ENCODE measurements around the gene MSN. TPM values are rescaled to one million over a fixed set of nuclear protein-coding genes. Genes with fewer than 3 reads are reported as not detected.
"Not testable (repeated sequence)": the region's sequence is repeated elsewhere in the genome, so short reads cannot be mapped to it uniquely, and the experiment has no call there.

Gene MSN
- total and polyA plus RNA-seq, 7 experiments from 2014 or later = 267 to 635 (median 445) TPM

DNA sequence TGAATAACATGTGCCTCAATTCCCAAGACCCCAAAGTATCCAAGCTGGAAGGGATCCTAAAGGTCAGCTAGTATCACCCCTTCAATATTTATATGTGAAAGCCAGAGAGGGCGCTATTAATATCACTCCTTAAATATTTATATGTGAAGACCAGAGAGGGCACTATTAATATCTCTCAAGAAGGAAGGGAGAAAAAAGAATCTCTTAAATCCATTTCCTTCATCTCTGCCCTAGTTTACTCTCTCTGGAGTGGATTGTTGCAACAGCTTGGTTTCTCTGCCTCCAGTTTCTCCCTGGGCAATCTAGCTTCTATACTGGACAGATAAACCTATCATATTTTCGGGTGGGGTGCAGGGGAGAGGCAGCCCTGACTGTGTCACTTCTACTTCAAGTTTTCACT, 31.6 kb upstream of the MSN start:
- POLR2A ChIA-PET = no interaction called here
- H3K27ac ChIP-seq (ENCODE audit: low read depth, low read length) = no peak overlapping the region
- no peak overlapping the region for H3K27ac Mint-ChIP-seq

DNA sequence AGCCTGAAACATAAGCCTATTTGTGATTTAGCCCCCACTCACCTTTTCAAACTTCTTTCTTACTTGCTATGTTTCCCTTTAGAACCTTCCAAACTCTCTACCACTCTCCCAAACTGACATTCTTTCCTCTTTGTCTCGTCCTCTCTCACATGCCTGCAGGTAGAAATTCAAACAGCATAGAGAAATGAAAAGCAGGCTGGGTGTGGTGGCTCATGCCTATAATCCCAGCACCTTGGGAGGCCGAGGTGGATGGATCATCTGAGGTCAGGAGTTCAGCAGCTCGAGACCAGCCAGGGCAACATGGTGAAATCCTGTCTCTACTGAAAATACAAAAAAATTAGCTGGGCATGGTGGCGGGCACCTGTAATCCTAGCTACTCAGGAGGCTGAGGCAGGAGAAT, 31.2 kb upstream of the MSN start:
- H3K27ac ChIP-seq (ENCODE audit: low read depth, low read length); CTCF ChIA-PET; H3K27me3 Mint-ChIP-seq; H3K36me3 ChIP-seq (ENCODE audit: control insufficient read depth in 2 of 3, insufficient read depth in 3 of 3, low read length in 3 of 3); H3K4me1 ChIP-seq (ENCODE audit: control insufficient read depth in 2 of 2, insufficient read depth in 2 of 2, low read length in 2 of 2); H3K4me3 Mint-ChIP-seq; H3K9me3 ChIP-seq (ENCODE audit: control insufficient read depth in 2 of 3, low read length in 3 of 3); DNase-seq; H3K36me3 Mint-ChIP-seq; H3K4me3 ChIP-seq (ENCODE audit: low read length); ATAC-seq; H3K27me3 ChIP-seq (ENCODE audit: control insufficient read depth in 2 of 2, insufficient read depth in 2 of 2, low read length in 2 of 2); intact Hi-C loops (cut with micrococcal nuclease); H3K9me3 Mint-ChIP-seq; H3K27ac Mint-ChIP-seq: not testable (repeated sequence)
- H3K4me1 Mint-ChIP-seq = peaks cover 0 to 18% (median 10%) of the 10 kb centered on the region in 7 donors
- POLR2A ChIA-PET = interaction anchor here (0.8 kb wide), 1 partner anchor 11 kb away, joined by 4 read pairs; no protein-coding TSS in a partner anchor

More for the DNA sequence above, 31.6 kb upstream of the MSN start:
- peaks cover 0 to 18% (median 10%) of the 10 kb centered on the region in 7 donors for H3K4me1 Mint-ChIP-seq
- ATAC-seq (no peak), DNase-seq (no peak)
- H3K9me3 ChIP-seq (ENCODE audit: control insufficient read depth in 2 of 3, low read length in 3 of 3) = no peaks in the 10 kb centered on the region
- H3K4me3 Mint-ChIP-seq = no peak overlapping the region
- H3K27me3 Mint-ChIP-seq = no peaks in the 10 kb centered on the region
- CTCF ChIA-PET = no interaction called here
- no peaks in the 10 kb centered on the region for H3K27me3 ChIP-seq (ENCODE audit: control insufficient read depth in 2 of 2, insufficient read depth in 2 of 2, low read length in 2 of 2)
- H3K36me3 Mint-ChIP-seq = no peaks in the 10 kb centered on the region
- H3K4me3 ChIP-seq (ENCODE audit: low read length) = no peak overlapping the region
- H3K4me1 ChIP-seq (ENCODE audit: control insufficient read depth in 2 of 2, insufficient read depth in 2 of 2, low read length in 2 of 2) = no peaks in the 10 kb centered on the region
- intact Hi-C loops (cut with micrococcal nuclease) = no loop called here
- no peaks in the 10 kb centered on the region for H3K36me3 ChIP-seq (ENCODE audit: control insufficient read depth in 2 of 3, insufficient read depth in 3 of 3, low read length in 3 of 3)
- H3K9me3 Mint-ChIP-seq = no peaks in the 10 kb centered on the region

DNA sequence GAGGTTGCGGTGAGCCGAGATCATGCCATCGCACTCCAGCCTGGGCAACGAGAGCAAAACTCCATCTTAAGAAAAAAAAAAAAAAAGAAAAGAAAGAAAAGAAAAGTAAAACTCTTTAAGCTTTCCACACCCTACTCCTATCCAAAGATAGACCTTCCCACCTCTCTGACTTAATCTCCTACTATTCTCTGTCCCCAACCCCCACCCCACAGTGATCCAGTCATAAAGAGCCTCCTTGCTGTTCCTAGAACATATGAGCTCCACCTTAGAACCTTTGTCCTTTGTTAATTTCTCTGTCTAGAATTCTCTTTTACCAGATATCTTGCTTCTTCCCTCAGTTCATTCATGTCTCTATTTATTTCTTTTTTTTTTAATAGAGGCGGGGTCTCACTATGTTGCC, 30.1 kb upstream of the MSN start:
- ATAC-seq (no peak), DNase-seq (no peak)
- intact Hi-C loops (cut with micrococcal nuclease) = no loop called here
- H3K27ac ChIP-seq (ENCODE audit: low read depth, low read length) = no peak overlapping the region
- Mint-ChIP-seq H3K4me1 (peaks cover 3 to 19% (median 10%) of the 10 kb centered on the region in 7 donors), H3K4me3 (no peak overlapping the region), H3K27ac (peak overlapping the region in 3 of 9 donors; percentile 19 to 64 (median 46)), H3K36me3 (no peaks in the 10 kb centered on the region), H3K27me3 (no peaks in the 10 kb centered on the region), H3K9me3 (no peaks in the 10 kb centered on the region)
- POLR2A ChIA-PET = interaction anchor here (0.7 kb wide), 1 partner anchor 232 kb away, joined by 6 read pairs; no protein-coding TSS in a partner anchor
- H3K4me1 ChIP-seq (ENCODE audit: control insufficient read depth in 2 of 2, insufficient read depth in 2 of 2, low read length in 2 of 2) = no peaks in the 10 kb centered on the region
- CTCF ChIA-PET = no interaction called here
- no peaks in the 10 kb centered on the region for H3K36me3 ChIP-seq (ENCODE audit: control insufficient read depth in 2 of 3, insufficient read depth in 3 of 3, low read length in 3 of 3)
- no peaks in the 10 kb centered on the region for H3K9me3 ChIP-seq (ENCODE audit: control insufficient read depth in 2 of 3, low read length in 3 of 3)
- H3K4me3 ChIP-seq (ENCODE audit: low read length) = no peak overlapping the region
- H3K27me3 ChIP-seq (ENCODE audit: control insufficient read depth in 2 of 2, insufficient read depth in 2 of 2, low read length in 2 of 2) = no peaks in the 10 kb centered on the region

DNA sequence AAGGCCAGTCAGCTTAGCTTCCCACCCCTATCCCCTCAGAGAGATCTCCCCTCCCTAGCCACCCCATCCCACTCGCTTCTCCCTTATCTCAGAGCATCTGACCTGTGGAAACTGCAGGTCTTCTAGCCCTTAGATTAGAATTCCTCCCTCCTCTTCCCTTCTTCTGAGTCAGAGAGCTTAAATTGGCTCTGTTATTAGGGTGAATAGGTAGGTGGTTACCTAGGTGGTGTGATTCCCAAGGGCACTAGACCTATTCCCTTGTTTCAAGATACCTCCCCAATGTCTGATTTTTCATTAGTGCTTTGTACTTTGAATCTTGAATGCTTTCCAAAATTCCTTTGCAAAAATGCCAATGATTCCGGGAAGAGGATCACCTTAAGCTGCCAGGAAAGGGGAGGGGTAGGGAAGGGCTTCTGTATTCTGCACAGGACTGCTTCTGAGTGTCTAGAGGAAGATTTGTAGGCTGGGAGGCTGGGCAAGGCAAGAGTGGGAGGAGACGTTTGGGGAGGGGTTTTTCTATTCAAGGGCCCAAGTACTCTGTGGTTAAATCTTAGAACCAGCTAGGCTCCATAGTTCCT, 24.5 kb upstream of the MSN start:
- Mint-ChIP-seq H3K27ac (peak overlapping the region in 5 of 9 donors; percentile 16 to 61 (median 44)), H3K4me1 (peaks cover 4 to 47% (median 22%) of the 10 kb centered on the region in 7 donors), H3K9me3 (peaks cover 0 to 2% (median 0%) of the 10 kb centered on the region in 11 donors), H3K36me3 (no peaks in the 10 kb centered on the region), H3K4me3 (peak overlapping the region in 1 of 10 donors; percentile 18), H3K27me3 (no peaks in the 10 kb centered on the region)
- DNase-seq (no peak), ATAC-seq (no peak)
- ChIA-PET POLR2A (interaction anchor here (0.7 to 0.9 kb wide), 3 partner anchors 42 to 464 kb away, joined by 3 read pairs; no protein-coding TSS in a partner anchor), CTCF (interaction anchor here (0.9 kb wide), 1 partner anchor 108 kb away, joined by 3 read pairs; no protein-coding TSS in a partner anchor)
- no peak overlapping the region for H3K4me3 ChIP-seq (ENCODE audit: low read length)
- no peaks in the 10 kb centered on the region for H3K36me3 ChIP-seq (ENCODE audit: control insufficient read depth in 2 of 3, insufficient read depth in 3 of 3, low read length in 3 of 3)
- H3K27ac ChIP-seq (ENCODE audit: low read depth, low read length) = no peak overlapping the region
- intact Hi-C loops (cut with micrococcal nuclease) = no loop called here
- H3K4me1 ChIP-seq (ENCODE audit: control insufficient read depth in 2 of 2, insufficient read depth in 2 of 2, low read length in 2 of 2) = no peaks in the 10 kb centered on the region
- no peaks in the 10 kb centered on the region for H3K9me3 ChIP-seq (ENCODE audit: control insufficient read depth in 2 of 3, low read length in 3 of 3)
- no peaks in the 10 kb centered on the region for H3K27me3 ChIP-seq (ENCODE audit: control insufficient read depth in 2 of 2, insufficient read depth in 2 of 2, low read length in 2 of 2)

DNA sequence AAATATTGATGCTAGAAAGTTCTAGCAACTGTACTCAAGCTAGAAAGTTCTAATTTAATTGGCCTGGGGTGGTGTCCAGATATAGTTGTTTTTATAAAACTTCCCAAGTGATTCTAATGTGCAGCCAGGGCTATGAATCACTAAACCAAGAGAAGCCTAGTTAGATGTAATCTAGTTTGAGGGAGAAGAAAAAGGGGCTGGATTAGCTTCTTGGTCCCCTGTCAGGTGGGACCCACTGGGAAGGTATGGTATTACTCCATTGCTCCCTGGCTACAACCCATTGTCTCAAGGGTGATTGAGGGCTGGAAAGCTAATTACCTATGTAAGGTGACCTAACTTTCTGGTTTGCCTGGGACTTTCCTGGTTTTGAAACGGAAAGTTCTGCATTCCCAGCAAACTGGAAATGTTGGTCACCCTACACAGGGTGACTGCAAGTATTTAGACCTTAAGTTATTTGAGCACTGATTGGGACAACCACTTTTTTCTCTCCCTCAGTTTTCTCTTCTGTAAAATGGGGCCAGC, 23.9 kb upstream of the MSN start:
- DNase-seq (no peak), ATAC-seq (no peak)
- CTCF ChIA-PET = interaction anchor here (0.9 kb wide), 1 partner anchor 108 kb away, joined by 3 read pairs; no protein-coding TSS in a partner anchor
- Histone ChIP-seq H3K4me3 (ENCODE audit: low read length) (no peak overlapping the region), H3K27ac (ENCODE audit: low read depth, low read length) (no peak overlapping the region), H3K4me1 (ENCODE audit: control insufficient read depth in 2 of 2, insufficient read depth in 2 of 2, low read length in 2 of 2) (no peaks in the 10 kb centered on the region), H3K27me3 (ENCODE audit: control insufficient read depth in 2 of 2, insufficient read depth in 2 of 2, low read length in 2 of 2) (no peaks in the 10 kb centered on the region), H3K36me3 (ENCODE audit: control insufficient read depth in 2 of 3, insufficient read depth in 3 of 3, low read length in 3 of 3) (no peaks in the 10 kb centered on the region), H3K9me3 (ENCODE audit: control insufficient read depth in 2 of 3, low read length in 3 of 3) (no peaks in the 10 kb centered on the region)
- Mint-ChIP-seq H3K27ac (peak overlapping the region in 3 of 9 donors; percentile 16 to 61 (median 44)), H3K9me3 (peaks cover 0 to 2% (median 0%) of the 10 kb centered on the region in 11 donors), H3K4me1 (peaks cover 4 to 44% (median 22%) of the 10 kb centered on the region in 7 donors), H3K36me3 (no peaks in the 10 kb centered on the region), H3K4me3 (no peak overlapping the region), H3K27me3 (no peaks in the 10 kb centered on the region)
- intact Hi-C loops (cut with micrococcal nuclease) = no loop called here
- POLR2A ChIA-PET = interaction anchor here (0.7 to 0.9 kb wide), 3 partner anchors 42 to 464 kb away, joined by 3 read pairs; no protein-coding TSS in a partner anchor

DNA sequence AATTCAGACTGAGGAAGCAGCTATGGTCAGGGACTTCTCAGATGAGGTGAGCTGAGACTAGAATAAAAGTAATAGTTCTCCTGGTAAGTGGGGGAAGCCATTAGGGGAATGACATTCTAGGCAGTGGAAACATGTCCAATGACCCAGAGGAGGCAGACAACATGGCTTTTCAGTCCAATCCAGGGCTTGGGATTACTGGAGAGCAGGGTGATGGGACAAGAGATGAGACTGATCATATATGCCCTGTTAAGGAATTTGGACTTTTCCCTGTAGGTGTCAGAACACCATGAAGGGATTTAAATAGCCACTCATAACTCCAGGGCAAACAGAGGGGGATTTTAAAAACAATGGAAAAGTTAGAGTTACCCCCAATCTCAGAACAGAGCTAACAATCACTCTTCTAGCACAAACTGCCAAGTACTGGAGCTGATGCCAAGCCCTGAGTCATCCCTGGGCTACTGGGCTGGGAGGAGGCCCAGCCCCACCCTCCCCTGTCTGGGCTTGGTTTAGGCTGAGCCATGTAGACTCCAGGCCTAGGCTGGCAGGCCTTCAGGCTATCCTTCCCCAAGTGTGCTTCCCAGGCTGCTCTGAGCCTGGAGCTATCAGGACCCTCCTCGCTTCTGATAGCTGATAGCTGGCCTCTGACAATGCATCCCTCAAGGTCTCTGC, 22.7 kb upstream of the MSN start:
- ATAC-seq (peak; percentile 60), DNase-seq (no peak)
- H3K36me3 ChIP-seq (ENCODE audit: control insufficient read depth in 2 of 3, insufficient read depth in 3 of 3, low read length in 3 of 3) = no peaks in the 10 kb centered on the region
- no peak overlapping the region for H3K27ac ChIP-seq (ENCODE audit: low read depth, low read length)
- Mint-ChIP-seq H3K36me3 (no peaks in the 10 kb centered on the region), H3K27me3 (no peaks in the 10 kb centered on the region), H3K4me1 (peaks cover 4 to 41% (median 22%) of the 10 kb centered on the region in 7 donors), H3K9me3 (peaks cover 0 to 2% (median 0%) of the 10 kb centered on the region in 11 donors), H3K27ac (peak overlapping the region in 2 of 9 donors; percentile 5 to 36), H3K4me3 (no peak overlapping the region)
- H3K4me3 ChIP-seq (ENCODE audit: low read length) = no peak overlapping the region
- no peaks in the 10 kb centered on the region for H3K4me1 ChIP-seq (ENCODE audit: control insufficient read depth in 2 of 2, insufficient read depth in 2 of 2, low read length in 2 of 2)
- POLR2A ChIA-PET = no interaction called here
- no peaks in the 10 kb centered on the region for H3K9me3 ChIP-seq (ENCODE audit: control insufficient read depth in 2 of 3, low read length in 3 of 3)
- H3K27me3 ChIP-seq (ENCODE audit: control insufficient read depth in 2 of 2, insufficient read depth in 2 of 2, low read length in 2 of 2) = no peaks in the 10 kb centered on the region
- intact Hi-C loops (cut with micrococcal nuclease) = no loop called here
- CTCF ChIA-PET = interaction anchor here (1.3 kb wide), 1 partner anchor 50 kb away, joined by 3 read pairs; no protein-coding TSS in a partner anchor
